HL-60 (cell line): ENCODE measurements around the gene TANGO6.

ENCODE experiments used
- DNase-seq, 2 experiments: peaks; one replicate each; pipeline ENCODE4 v3.0.0-alpha.2; 2010 to 2020; ENCODE audit warnings: low read depth in 1 of 2, low spot score in 1 of 2
- H3K27ac ChIP-seq: fragments of 250-450 bp; sonication (Bioruptor Pico); replicated peaks from 2 replicates; pipeline ENCODE4 v1.5.1; 2020; ENCODE audit warnings: mild to moderate bottlenecking, moderate library complexity
- H3K27me3 ChIP-seq: fragments of 250-450 bp; sonication (Bioruptor Pico); 2 replicates; pipeline ENCODE4 v1.5.1; 2021; ENCODE audit warnings: mild to moderate bottlenecking, moderate library complexity; ENCODE audit not compliant: insufficient read depth, poor library complexity, severe bottlenecking
- H3K4me3 ChIP-seq: replicated peaks from 2 replicates; pipeline ENCODE4 v1.5.1; 2011; ENCODE audit warnings: mild to moderate bottlenecking, control low read depth, low read length; ENCODE audit not compliant: insufficient read depth
- CTCF ChIP-seq: IDR thresholded peaks from one replicate; pipeline ENCODE4 v1.5.1; 2011; ENCODE audit warnings: low read length, control low read depth, inconsistent platforms; ENCODE audit not compliant: insufficient read depth
- GABPA ChIP-seq: IDR thresholded peaks from 2 replicates; pipeline ENCODE4 v1.6.1; 2012; ENCODE audit warnings: low read depth
- POLR2AphosphoS5 ChIP-seq: IDR thresholded peaks from 2 replicates; pipeline ENCODE4 v1.6.1; 2012; ENCODE audit warnings: low read depth
- REST ChIP-seq: IDR thresholded peaks from 2 replicates; pipeline ENCODE4 v1.6.1; 2012; ENCODE audit warnings: low read depth; ENCODE audit not compliant: insufficient replicate concordance
- SPI1 ChIP-seq: IDR thresholded peaks from 2 replicates; pipeline ENCODE4 v1.6.1; 2012; ENCODE audit warnings: low read depth, mild to moderate bottlenecking, borderline replicate concordance

Gene TANGO6

GRCh38 chr16:69019811-69020210 lies 176.5 kb downstream of the TANGO6 start:
- Histone ChIP-seq H3K4me3 (no peak overlapping the region), H3K27me3 (no peaks in the 10 kb centered on the region), H3K27ac (no peak overlapping the region)
- TF ChIP-seq POLR2AphosphoS5 (no peak), SPI1 (no peak), GABPA (no peak), CTCF (no peak), REST (no peak)
- no peak for DNase-seq

- TF ChIP-seq SPI1 (no peak), REST (no peak), POLR2AphosphoS5 (no peak), CTCF (no peak), GABPA (no peak)
- DNase-seq: no peak
These were observed 185.8 kb downstream of the TANGO6 start for GRCh38 chr16:69029121-69029520.

GRCh38 chr16:69031877-69032301 lies 188.6 kb downstream of the TANGO6 start:
- Histone ChIP-seq H3K4me3 (no peak overlapping the region), H3K27me3 (no peaks in the 10 kb centered on the region), H3K27ac (no peak overlapping the region)
- no peak for DNase-seq
- no peak for TF ChIP-seq SPI1
- no peak for TF ChIP-seq CTCF
- no peak for TF ChIP-seq POLR2AphosphoS5
- no peak for TF ChIP-seq GABPA
- no peak for TF ChIP-seq REST

More at GRCh38 chr16:69029121-69029520, 185.8 kb downstream of the TANGO6 start:
- Histone ChIP-seq H3K27ac (no peak overlapping the region), H3K27me3 (no peaks in the 10 kb centered on the region), H3K4me3 (no peak overlapping the region)
